ENCODE data around the gene MIOS.
"Not testable (repeated sequence)": the region's sequence is repeated elsewhere in the genome, so short reads cannot be mapped to it uniquely, and the experiment has no call there.

The MIOS gene

DNA sequence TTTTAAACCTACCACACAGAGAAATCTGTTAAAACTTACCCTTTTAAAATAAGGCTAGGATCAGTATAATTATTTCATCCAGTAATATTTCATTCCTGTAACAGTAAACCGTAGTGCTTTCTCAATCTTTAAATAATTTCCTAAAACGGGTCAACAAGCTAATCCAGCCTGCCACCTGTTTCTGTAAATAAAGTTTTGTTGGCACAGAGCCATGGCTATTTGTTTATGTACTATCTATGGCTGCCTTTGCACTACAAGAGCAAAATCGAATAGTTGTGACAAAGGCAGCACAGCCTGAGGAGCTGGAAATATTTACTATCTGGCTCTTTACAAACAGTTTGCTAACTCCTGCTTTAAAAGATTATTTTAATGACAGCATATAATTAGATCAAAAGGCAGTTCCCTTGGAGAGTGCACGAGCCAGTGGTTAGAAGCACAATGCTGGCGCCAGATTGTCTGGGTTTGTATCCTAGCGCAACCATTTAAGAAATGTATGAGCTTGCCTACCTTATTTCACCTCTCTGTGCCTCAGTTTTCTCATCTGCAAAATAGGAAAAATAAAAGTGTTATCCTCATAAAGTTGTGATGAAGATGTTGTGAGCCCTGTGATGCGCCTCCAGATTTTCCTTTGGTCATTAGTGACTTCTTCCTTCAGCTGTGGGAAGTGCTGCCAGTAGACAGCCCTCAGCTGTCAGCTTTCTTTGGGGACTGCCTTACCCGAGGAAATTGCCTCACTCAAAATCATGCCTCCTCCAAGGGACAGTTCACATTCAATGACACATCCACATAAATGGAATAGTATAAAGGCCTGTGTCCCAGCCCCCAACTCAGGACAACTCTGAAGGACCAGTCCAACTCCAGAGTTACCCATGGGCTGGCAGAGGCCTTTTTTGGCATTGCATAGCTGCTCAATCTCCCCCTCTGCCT, 11.8 kb upstream of the MIOS start:
- no peak for DNase-seq (ENCODE audit: low spot score)

GRCh38 chr7:7556852-7557251, 9.8 kb upstream of the MIOS start:
- DNase-seq (ENCODE audit: low spot score) = no peak

- DNase-seq (ENCODE audit: low spot score) = no peak
These were observed 9.4 kb upstream of the MIOS start for GRCh38 chr7:7557252-7557651.

DNA sequence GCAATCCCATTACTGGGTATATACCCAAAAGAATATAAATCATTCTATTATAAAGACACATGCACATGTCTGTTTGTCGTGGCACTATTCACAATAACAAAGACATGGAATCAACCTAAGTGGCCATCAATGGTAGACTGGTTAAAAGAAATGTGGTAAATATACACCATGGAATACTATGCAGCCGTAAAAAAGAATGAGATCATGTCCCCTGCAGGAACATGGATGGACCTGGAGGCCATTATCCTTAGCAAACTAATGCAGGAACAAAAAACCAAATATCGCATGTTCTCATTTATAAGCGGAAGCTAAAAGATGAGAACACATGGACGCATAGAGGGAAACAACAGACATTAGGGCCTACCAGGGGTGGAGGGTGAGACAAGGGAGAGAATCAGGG, 5.1 kb upstream of the MIOS start:
- DNase-seq (ENCODE audit: low spot score) = not testable (repeated sequence)

GRCh38 chr7:7562736-7563135, 3.9 kb upstream of the MIOS start:
- DNase-seq (ENCODE audit: low spot score) = no peak

DNA sequence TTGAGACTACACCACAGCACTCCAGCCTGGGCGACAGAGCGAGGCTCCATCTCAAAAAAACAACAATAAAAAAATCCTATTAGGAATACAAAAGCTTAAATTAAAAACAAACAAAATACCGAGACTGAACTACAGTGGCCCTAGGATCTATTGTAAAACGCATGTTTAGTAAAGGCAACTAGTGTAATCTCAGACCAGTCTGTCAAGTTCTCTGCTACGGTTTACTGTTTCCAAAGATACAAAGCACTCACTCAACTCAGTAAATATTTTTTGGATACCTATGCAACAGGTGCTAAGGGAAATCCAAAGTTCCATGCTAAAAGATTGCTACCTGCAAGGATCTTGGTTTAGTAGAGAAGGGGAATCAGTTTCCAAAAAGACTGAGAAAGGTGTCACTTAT, 3.4 kb upstream of the MIOS start:
- DNase-seq (ENCODE audit: low spot score) = no peak

DNA sequence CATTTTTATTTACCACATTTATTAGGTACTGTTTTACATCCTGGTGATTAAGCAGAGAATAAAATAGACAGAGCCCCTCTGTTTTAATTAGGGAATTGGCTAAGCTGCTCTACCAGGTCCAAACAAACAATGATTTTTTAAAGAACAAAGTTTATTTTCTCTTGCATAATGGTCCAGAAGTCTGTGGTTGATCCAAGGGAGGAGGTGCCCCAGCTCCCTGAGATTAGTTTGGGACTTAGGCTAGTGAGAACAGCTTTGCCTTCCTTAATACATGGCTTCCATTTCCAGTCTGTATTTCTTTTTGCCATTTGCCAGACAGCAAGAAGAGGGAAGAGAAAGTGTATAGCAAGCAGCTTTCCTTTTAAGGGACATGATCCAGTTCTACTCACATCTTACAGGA, 2.9 kb upstream of the MIOS start:
- DNase-seq (ENCODE audit: low spot score) = no peak

DNA sequence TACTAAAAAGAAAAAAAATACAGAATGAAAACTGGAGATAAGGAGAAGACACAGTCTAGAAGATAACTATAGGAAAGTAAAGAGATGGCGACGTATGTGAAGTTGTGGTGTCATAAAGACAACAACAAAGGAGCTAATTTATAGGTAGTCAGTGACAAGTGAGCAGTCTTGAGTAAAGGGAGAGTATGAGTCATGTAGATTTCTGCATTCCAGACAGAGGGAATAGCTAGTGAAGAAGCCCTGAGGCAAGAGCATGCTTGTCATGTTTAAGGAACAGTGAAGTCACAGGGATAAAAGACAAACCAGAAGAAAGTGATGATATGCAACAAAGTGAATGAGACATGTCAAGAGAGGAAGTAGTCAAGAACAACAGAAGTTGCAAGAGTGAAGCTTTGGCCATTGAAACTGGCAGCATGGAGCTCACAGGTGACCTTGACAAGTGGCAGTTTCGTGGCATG, 2.3 kb upstream of the MIOS start:
- DNase-seq (ENCODE audit: low spot score) = peak; percentile 22

GRCh38 chr7:7565018-7565680, 1.5 kb upstream of the MIOS start:
- no peak for DNase-seq (ENCODE audit: low spot score)

DNA sequence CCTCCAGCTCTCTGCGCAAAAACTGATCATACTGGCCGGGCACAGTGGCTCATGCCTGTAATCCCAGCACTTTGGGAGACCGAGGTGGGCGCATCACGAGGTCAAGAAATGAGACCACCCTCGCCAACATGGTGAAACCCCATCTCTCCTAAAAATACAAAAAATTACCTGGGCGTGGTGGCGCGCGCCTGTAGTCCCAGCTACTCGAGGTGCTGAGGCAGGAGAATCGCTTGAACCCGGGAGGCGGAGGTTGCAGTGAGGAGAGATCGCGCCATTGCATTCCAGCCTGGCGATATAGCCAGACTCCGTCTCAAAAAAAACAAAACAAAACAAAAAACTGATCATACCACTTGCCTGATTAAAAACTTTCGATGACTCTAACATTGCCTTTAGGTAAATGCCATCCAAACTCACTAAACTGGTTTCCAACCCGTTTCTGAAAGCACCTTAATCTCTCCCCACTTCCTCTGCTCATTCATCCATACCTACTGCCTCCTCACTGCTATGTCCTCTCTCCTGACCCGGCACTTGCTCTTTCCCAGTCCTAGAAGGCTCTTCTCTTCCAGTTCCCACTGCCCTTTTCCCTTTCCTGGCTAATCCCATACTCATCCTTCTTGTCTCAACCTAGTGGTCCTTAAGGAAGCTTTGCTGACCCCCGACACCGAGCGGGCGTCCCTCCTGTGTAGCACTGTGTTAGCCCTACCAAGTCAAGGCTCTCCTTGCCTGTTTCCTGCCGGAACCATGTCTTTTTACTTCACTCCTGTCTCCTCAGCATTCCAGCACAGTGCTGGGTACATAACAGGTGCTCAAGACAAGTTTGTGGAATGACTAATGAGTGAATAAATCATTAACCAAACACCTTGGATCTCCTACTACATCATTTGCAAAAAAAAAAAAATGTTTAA, 686 bp upstream of the MIOS start:
- no peak for DNase-seq (ENCODE audit: low spot score)

GRCh38 chr7:7567898-7568531, 1.3 kb downstream of the MIOS start:
- peak; percentile 7 for DNase-seq (ENCODE audit: low spot score)

DNA sequence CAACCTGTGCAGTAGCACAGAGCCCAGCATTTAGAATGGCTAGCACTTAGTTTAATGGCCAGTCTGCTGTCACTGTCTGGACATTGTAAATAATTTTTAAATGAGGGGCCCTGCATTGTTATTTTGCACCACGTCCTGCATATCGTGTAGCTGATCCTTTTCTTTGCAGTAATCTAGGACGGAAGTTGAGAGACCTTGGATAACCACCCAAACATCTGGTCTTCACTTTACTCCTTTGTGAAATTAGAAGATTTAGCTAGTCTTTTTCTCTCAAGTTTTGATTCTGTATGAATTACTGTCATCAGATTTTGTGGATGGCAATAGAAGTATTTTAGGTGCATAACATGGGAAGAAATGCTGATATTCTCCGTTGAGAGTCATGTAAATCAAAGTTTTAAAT, 1.9 kb downstream of the MIOS start:
- DNase-seq (ENCODE audit: low spot score) = no peak

DNA sequence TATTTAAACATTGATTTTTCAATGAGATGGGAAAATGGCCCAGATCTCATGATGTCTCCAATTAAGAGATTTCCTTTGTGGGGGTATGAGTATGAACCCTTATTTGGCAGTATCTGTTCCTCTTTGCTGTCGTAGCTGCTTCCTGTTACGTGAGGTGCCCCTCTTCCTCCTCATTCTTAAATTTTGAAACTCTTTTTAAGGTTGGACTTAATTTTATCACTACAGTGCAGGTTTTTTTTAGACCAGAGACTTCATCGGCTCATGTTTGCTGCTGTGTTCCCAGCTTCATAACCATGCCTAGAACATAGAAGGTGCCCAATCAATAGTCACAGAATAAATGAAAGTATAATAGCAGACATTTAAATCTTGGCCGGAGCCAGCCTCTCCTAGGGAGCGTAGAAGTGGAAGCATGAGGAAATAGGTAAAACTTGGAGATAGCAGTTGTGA, 2.4 kb downstream of the MIOS start:
- DNase-seq (ENCODE audit: low spot score) = no peak

DNA sequence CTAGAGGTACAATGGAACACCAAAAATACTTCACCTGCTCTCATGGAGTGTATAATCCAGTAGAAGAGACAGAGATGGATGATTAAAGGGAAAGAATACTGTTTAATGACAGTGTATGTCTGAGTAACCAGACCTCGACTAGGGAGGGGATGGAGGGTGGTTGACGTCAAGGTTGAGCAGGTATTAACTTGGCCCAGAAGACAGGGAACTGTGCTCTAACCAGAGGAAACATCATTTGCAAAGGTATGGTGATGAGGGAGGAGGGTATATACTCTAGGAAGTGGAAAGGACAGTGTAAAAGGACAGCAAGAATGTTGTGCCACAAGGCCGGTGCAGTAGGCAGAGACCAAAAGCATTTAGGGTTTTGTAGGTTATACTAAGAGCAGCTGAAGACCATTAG, 2.9 kb downstream of the MIOS start:
- DNase-seq (ENCODE audit: low spot score) = no peak

DNA sequence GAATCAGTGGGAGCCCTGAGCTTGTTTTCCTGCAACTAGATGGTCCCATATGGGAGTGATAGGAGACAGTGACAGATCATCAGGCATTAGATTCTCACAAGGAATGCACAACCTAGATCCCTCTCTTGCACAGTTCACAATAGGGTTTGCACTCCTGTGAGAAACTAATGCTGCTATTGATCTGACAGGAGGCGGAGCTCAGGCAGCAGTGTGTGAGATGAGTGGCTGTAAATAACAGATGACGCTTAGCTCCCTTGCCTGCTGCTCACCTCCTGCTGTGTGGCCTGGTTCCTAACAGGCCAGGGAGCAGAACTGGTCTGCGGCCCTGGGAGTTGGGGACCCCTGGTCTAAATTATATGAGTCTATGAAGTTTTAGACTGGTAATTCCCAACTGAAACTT, 3.9 kb downstream of the MIOS start:
- DNase-seq (ENCODE audit: low spot score) = no peak

- no peak for DNase-seq (ENCODE audit: low spot score)
These were observed 7.0 kb downstream of the MIOS start for GRCh38 chr7:7573701-7574100.

DNA sequence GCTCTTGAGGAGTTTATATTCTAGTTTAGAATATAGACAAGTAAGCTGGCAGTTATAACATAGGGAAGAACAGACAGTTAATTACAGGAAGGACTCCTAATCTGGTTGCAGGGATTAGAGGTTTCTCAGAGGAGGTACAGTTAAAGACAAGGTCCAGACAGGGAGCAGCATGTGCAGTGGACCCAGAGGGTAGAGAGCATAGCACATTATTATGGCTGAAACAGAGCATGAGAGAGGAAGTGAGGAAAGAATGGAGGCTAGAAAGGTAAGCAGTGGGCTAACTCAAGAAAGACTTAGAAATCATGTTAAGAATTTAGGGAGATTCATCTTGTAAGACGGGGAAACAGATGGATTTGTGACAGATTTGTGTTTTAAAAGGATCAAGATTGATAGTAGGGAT, 9.7 kb downstream of the MIOS start:
- no peak for DNase-seq (ENCODE audit: low spot score)

GRCh38 chr7:7577888-7578287, 11.2 kb downstream of the MIOS start:
- DNase-seq (ENCODE audit: low spot score) = no peak

GRCh38 chr7:7579638-7580037, 13.0 kb downstream of the MIOS start:
- no peak for DNase-seq (ENCODE audit: low spot score)

DNA sequence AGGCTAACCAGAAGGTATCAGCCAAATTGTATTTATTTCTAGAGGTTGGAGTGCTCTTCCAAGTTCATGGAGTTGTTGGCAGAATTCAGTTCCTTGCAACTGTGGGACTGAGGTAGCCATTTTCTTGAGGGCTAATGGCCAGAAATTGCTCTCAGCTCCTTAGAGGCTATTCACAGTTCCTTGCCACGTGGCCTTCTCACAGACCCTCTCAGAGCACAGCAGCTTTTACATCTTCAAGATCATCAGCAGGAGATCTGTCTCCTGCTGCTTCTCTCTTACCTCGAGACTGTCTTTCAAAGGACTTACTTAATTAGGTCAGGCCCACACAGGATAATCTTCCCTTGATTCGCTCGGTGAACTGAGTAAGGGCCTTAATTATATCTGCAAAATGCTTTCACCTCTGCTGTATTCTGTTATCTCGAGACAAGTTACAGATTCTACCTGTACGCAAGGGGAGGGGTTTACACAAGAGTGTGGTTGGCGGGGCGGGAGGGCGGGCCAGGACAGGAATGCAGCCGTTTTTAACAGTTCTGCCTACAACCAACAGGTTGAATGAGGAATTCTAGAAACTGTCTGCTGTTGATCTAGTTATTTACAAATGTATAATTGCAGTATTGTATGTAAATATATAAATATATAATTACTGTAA, 15.0 kb downstream of the MIOS start:
- no peak for DNase-seq (ENCODE audit: low spot score)

GRCh38 chr7:7582596-7582995, 15.9 kb downstream of the MIOS start:
- DNase-seq (ENCODE audit: low spot score) = no peak

Measured in kidney capillary endothelial cell (primary cell).